ENCODE measurements around the gene CCDC141. TPM values are rescaled to one million over a fixed set of nuclear protein-coding genes. Genes with fewer than 3 reads are reported as not detected.
"Not testable (repeated sequence)": the region's sequence is repeated elsewhere in the genome, so short reads cannot be mapped to it uniquely, and the experiment has no call there.

Gene CCDC141
- total and polyA plus RNA-seq, 2 of the 13 experiments (the other 11 are each of a cell fraction or from before 2014, with no cell fraction given): not detected

DNA sequence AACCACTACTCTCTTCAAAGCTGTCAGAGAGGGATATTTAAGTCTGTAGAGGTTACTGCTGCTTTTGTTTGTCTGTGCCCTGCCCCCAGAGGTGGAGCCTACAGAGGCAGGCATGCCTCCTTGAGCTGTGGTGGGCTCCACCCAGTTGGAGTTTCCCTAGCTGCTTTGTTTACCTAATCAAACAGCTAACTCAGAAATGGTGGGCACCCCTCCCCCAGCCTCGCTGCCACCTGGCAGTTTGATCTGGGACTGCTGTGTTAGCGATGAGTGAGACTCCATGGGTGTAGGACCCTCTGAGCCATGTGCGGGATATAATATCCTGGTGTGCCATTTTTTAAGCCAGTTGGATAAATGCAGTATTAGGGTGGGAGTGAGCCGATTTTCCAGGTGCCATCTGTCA, 43.0 kb upstream of the CCDC141 start:
- H3K79me2 ChIP-seq (ENCODE audit: insufficient read depth, low read length); H4K20me1 ChIP-seq (ENCODE audit: insufficient read depth, low read length); H3K9ac ChIP-seq (ENCODE audit: insufficient read depth, low read depth, low read length); H3K4me2 ChIP-seq (ENCODE audit: low read depth, low read length); H3K36me3 ChIP-seq (replicated peaks in 1 of 2; ENCODE audit: control insufficient read depth in 1 of 2, insufficient read depth in 2 of 2, low read length in 2 of 2); intact Hi-C loops (cut with micrococcal nuclease; ENCODE audit: unreplicated experiment); POLR2A ChIA-PET; H3K27me3 ChIP-seq (ENCODE audit: control insufficient read depth in 1 of 2, insufficient read depth in 2 of 2, low read length in 2 of 2); H3K4me3 ChIP-seq (replicated peaks in 1 of 3; ENCODE audit: insufficient read depth in 1 of 3, low read depth in 2 of 3, low read length in 3 of 3); H3K4me1 ChIP-seq (ENCODE audit: insufficient read depth, low read length); FAIRE-seq; BruUV-seq (replicated peaks); ATAC-seq; H2AFZ ChIP-seq (ENCODE audit: low read length); CTCF ChIA-PET (ENCODE audit: low intra/inter-chr PET ratio, low total read pairs); H3K27ac ChIP-seq (ENCODE audit: extremely low read length, insufficient read depth, low read length); H3K9me3 ChIP-seq (ENCODE audit: low read length); in situ Hi-C loops (cut with HindIII; ENCODE audit: extremely low pct_ligation_motif_present, low pct_unique_long_range_greater_than_20kb); DNase-seq (ENCODE audit: low spot score): not testable (repeated sequence)
- 64% methylated on average over 4 of the region's 4 CpGs for WGBS (ENCODE audit: low lambda C conversion rate)
- TF ChIP-seq, protein P1, sequence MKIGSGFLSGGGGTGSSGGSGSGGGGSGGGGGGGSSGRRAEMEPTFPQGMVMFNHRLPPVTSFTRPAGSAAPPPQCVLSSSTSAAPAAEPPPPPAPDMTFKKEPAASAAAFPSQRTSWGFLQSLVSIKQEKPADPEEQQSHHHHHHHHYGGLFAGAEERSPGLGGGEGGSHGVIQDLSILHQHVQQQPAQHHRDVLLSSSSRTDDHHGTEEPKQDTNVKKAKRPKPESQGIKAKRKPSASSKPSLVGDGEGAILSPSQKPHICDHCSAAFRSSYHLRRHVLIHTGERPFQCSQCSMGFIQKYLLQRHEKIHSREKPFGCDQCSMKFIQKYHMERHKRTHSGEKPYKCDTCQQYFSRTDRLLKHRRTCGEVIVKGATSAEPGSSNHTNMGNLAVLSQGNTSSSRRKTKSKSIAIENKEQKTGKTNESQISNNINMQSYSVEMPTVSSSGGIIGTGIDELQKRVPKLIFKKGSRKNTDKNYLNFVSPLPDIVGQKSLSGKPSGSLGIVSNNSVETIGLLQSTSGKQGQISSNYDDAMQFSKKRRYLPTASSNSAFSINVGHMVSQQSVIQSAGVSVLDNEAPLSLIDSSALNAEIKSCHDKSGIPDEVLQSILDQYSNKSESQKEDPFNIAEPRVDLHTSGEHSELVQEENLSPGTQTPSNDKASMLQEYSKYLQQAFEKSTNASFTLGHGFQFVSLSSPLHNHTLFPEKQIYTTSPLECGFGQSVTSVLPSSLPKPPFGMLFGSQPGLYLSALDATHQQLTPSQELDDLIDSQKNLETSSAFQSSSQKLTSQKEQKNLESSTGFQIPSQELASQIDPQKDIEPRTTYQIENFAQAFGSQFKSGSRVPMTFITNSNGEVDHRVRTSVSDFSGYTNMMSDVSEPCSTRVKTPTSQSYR (CRISPR knock-in tag; IDR thresholded peaks at IDR 0.05; ENCODE audit: borderline replicate concordance): peak; percentile 45; the same call in 1 of the 2 replicates

DNA sequence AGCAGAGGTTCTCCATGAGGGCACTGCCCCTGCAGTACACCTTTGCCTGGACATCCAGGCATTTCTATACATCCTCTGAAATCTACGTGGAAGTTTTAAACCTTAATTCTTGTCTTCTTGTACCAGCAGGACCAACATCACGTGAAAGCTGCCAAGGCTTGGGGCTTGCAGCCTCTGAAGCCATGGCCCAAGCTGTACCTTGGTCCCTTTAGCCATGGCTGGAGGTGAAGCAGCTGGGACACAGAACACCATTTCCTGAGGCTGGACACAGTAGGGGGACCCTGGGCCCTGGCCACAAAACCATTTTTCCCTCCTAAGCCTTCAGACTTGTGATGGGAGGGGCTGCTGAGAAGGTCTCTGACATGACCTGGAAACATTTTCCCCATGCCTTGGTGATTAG, 32.8 kb upstream of the CCDC141 start:
- Histone ChIP-seq H3K9me3 (ENCODE audit: low read length) (no peaks in the 10 kb centered on the region), H3K4me3 (replicated peaks in 1 of 3; ENCODE audit: insufficient read depth in 1 of 3, low read depth in 2 of 3, low read length in 3 of 3) (no peak overlapping the region), H3K27me3 (ENCODE audit: control insufficient read depth in 1 of 2, insufficient read depth in 2 of 2, low read length in 2 of 2) (no peaks in the 10 kb centered on the region), H3K4me2 (ENCODE audit: low read depth, low read length) (no peak overlapping the region), H3K4me1 (ENCODE audit: insufficient read depth, low read length) (peaks cover 19% of the 10 kb centered on the region), H3K36me3 (replicated peaks in 1 of 2; ENCODE audit: control insufficient read depth in 1 of 2, insufficient read depth in 2 of 2, low read length in 2 of 2) (no peaks in the 10 kb centered on the region), H3K27ac (ENCODE audit: extremely low read length, insufficient read depth, low read length) (no peak overlapping the region), H3K9ac (ENCODE audit: insufficient read depth, low read depth, low read length) (no peak overlapping the region), H2AFZ (ENCODE audit: low read length) (no peak overlapping the region), H3K79me2 (ENCODE audit: insufficient read depth, low read length) (no peaks in the 10 kb centered on the region), H4K20me1 (ENCODE audit: insufficient read depth, low read length) (no peaks in the 10 kb centered on the region)
- no TSS peak for BruUV-seq (replicated peaks)
- ChIA-PET CTCF (ENCODE audit: low intra/inter-chr PET ratio, low total read pairs) (no interaction called here), POLR2A (no interaction called here)
- TF ChIP-seq ZNF564 (CRISPR knock-in tag; IDR thresholded peaks at IDR 0.05) (peak; percentile 69; the same call in 1 of the 2 replicates), KLF16 (CRISPR knock-in tag; IDR thresholded peaks at IDR 0.05) (no peak), FOXO1 (CRISPR knock-in tag; IDR thresholded peaks at IDR 0.05) (no peak), GTF3A (CRISPR knock-in tag; conservative IDR thresholded peaks at IDR 0.05) (no peak), ZSCAN22 (CRISPR knock-in tag; IDR thresholded peaks at IDR 0.05) (no peak)
- 6% methylated on average over 2 of the region's 2 CpGs for WGBS (ENCODE audit: low lambda C conversion rate)
- DNase-seq (ENCODE audit: low spot score): no peak
- peak; percentile 71 for ATAC-seq
- FAIRE-seq: no peak
- intact Hi-C loops (cut with micrococcal nuclease; ENCODE audit: unreplicated experiment) (no loop called here), in situ Hi-C loops (cut with HindIII; ENCODE audit: extremely low pct_ligation_motif_present, low pct_unique_long_range_greater_than_20kb) (no loop called here)
